GM19328 (cell line): Measurements from ENCODE around the gene DAW1.
"Not testable (repeated sequence)": the region's sequence is repeated elsewhere in the genome, so short reads cannot be mapped to it uniquely, and the experiment has no call there.

Source experiments
- ATAC-seq: cut with Tn5 transposase; IDR thresholded peaks from one replicate; pipeline ENCODE4 v1.9.1; 2021; ENCODE audit warnings: mild to moderate bottlenecking, moderate library complexity; ENCODE audit not compliant: unreplicated experiment

The DAW1 gene

DNA sequence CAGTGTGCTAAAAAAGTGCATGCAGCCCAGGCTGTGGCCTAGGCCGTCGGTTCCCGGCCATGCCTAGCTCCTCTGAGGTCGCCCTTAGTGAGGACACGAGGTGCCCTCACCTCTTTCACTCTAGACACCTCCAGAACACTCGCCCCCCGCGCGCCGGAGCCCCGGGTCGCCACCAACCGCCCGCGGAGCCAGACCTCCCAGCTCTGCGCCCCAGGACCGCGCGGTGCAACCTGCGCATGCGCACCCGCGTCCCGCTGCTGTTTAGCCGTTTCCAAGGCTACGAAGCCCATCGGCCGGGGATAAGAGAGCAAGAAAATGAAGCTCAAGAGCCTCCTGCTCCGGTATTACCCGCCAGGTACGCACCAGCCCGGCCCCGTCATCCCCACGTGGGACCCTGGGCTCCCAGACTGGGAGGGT is at the start of gene DAW1:
TSS of gene DAW1 (plus strand) at position 257 of the 417 bp plus-strand sequence. CDS start at position 316, 59 bp downstream.
- peak; percentile 76 for ATAC-seq

GRCh38 chr2:227822416-227823003 is 48.9 kb upstream of the DAW1 start:
- no peak for ATAC-seq

GRCh38 chr2:227823922-227824321 is 47.5 kb upstream of the DAW1 start:
- ATAC-seq: no peak

DNA sequence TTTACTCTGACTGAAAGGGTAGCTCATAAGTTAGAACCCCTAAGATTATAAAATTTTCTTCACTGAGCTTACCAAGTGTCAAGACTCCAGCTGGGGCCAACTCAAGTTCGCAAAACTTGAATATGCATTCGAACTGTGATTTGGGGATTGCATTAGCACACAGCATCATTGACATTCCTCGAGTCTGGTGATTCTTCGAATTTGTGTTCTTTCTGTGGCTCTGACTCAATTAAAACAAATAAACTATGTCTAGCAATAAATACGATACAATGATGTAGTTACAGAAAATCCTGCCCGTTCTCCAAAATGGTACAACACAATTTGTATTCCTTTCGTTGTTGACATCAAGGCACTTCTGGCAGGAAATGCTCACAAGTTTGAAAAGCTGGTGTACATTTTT is 46.7 kb upstream of the DAW1 start:
- ATAC-seq: no peak

GRCh38 chr2:227826019-227826521 is 45.4 kb upstream of the DAW1 start:
- no peak for ATAC-seq

GRCh38 chr2:227826563-227826962 is 44.9 kb upstream of the DAW1 start:
- ATAC-seq: no peak

DNA sequence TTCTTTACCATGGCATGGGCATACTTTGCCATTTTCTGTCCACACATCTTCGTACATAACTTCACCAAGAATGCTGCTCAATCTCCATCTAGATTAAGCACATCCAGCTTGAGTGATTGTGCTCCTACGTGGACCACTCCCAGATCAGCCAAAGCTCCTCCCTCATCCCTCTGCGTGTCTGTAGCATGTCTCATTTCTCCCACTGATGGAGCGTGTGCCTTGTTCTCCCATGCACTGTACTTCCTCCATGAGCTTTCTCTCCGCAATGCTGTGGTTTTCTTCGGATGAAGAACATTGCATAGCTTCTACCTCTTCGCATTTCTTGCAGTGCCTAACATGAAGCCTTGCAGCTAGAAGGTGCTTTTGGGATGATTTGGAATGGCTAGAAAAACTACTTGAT is 44.3 kb upstream of the DAW1 start:
- no peak for ATAC-seq

DNA sequence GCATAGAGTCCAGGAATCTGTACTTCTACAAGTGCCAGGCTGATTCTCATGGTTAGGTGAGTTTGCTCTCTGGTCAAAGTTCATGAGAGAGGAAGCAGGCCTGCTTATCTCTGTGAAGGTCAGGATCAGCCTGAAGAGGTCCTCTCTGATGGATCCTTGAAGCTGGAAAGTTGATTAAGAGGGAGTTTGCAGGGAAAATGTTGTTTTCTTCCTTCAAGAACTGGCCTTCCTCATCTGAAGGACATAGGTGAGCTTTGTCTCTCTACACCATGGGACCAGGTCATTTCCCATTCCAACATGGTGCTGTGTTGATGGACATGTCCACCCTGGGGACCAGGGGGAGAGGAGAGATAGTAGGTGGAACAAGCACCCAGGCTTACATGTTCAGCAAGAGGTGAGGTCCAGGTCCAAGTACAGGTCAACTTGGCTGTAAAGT is 42.9 kb upstream of the DAW1 start:
- no peak for ATAC-seq

GRCh38 chr2:227829337-227829736 is 42.1 kb upstream of the DAW1 start:
- no peak for ATAC-seq

DNA sequence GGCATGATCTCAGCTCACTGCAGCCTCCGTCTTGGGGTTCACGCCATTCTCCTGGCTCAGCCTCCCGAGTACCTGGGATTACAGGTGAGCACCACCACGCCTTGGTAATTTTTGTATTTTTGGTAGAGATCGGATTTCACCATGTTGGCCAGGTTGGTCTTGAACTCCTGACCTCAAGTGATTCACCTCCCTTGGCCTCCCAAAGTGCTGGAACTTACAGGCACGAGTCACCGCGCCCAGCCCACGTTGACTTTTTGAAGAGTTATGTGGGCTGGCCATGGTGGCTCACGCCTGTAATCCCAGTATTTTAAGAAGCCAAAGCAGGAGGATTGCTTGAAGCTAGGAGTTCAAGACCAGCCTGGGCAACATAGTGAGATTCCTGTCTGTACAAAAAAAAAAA is 37.0 kb upstream of the DAW1 start:
- no peak for ATAC-seq

GRCh38 chr2:227834916-227835650 is 36.3 kb upstream of the DAW1 start:
- ATAC-seq: no peak

DNA sequence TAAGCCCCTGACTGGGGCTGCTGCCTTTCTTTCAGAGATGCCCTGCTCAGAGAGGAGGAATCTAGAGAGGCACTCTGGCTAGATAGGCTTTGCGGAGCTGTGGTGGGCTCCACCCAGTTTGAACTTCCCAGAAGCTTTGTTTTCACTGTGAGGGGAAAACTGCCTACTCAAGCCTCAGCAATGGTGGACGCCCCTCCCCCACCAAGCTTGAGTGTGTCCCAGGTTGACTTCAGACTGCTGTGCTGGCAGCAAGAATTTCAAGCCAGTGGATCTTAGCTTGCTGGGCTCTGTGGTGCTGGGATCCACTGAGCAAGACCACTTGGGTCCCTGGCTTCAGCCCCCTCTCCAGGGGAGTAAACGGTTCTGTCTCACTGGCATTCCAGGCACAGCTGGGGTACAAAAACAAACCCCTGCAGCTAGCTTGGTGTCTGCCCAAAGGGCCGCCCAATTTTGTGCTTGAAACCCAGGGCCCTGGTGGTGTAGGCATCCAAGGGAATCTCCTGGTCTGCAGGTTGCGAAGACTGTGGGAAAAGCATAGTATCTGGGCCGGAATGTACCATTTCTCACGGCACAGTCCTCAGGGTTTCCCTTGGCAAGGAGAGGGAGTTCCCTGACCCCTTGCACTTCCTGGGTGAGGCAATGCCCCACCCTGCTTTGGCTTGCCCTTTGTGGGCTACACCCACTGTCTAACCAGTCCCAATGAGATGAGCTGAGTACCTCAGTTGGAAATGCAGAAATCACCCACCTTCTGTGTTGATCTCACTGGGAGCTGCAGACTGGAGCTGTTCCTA is 31.9 kb upstream of the DAW1 start:
- ATAC-seq: not testable (repeated sequence)

- no peak for ATAC-seq
Measured at GRCh38 chr2:227846831-227847230, 24.6 kb upstream of the DAW1 start.

GRCh38 chr2:227848146-227848545 is 23.3 kb upstream of the DAW1 start:
- no peak for ATAC-seq

DNA sequence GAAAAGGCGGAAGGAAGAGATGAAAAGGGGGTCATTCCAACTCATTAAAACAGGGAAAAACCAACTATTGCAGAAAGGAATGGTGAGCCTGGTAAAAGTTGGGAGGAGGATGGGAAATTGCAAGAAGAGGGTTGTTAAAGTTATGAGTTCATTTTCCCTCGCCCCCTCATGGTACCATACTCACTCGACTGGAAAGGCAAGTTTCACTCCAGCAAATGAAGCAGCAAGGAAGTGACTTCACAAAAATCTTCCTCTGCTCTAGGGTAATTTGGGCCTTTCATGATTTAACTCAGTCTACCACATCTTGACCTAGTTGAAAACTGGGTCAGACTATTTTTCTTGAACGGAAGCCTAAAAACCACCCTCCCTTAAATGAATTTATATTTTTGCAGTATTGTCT is 22.8 kb upstream of the DAW1 start:
- ATAC-seq: peak; percentile 71

- no peak for ATAC-seq
Measured at GRCh38 chr2:227849906-227850305, 21.5 kb upstream of the DAW1 start.

DNA sequence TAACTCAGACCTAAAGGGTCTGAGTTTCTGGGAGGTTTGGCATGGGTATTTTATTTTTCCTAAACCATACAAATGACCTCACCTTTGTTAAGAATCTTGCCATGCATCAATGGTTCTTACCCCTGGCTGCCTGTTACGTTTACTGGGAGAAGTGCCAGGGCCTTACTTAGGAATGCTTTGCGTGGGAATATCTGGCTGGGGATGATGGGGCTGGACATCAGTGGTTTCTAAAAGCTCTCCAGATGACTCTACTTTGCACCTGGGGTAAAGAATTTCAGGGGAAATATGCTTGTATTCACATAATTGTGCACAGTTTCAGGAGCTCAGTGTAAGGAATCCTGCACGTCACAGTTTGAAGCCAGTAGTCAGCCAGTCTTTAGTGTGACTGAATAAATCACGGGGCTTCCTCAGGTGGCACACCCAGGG is 18.2 kb upstream of the DAW1 start:
- ATAC-seq: no peak

DNA sequence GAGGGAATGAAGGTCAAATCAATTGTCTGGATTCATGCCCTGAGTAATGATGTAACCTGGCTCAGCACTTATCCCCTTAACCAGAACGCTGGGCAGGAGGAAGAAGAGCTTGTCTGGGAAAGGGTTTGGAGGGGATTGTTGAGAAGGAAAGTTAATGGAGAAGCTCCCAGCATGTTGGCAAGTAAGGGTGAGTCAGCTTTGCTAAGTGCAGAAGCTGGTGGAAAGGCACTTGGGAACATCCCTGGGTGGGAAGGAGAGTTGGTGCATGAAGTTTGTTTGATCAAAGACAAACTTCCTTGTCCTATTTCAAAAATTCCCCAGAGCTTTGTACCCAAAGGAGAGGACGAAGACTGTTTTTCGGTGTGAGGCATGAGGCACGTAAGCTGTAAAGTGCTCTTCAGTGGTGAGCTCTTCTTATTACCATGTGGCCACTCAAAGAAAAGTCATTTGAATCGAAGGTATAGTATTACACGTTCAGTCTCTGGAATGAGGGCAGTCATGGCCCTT is 17.6 kb upstream of the DAW1 start:
- ATAC-seq: no peak

GRCh38 chr2:227855440-227855839 is 16.0 kb upstream of the DAW1 start:
- no peak for ATAC-seq

- no peak for ATAC-seq
Measured at GRCh38 chr2:227856697-227857096, 14.7 kb upstream of the DAW1 start.

GRCh38 chr2:227860221-227860641 is 11.2 kb upstream of the DAW1 start:
- ATAC-seq: no peak
